ENCODE results near the gene NEK1. TPM values are rescaled to one million over a fixed set of nuclear protein-coding genes. Genes with fewer than 3 reads are reported as not detected.

The NEK1 gene
- total and polyA plus RNA-seq, 2 of the 13 experiments (the other 11 are each of a cell fraction or from before 2014, with no cell fraction given), result 2.9 to 5.4 TPM

GRCh38 chr4:169582203-169582602, 30.2 kb downstream of the NEK1 start (continued):
- TF ChIP-seq HIC2 (CRISPR knock-in tag; IDR thresholded peaks at IDR 0.05; ENCODE audit: low read depth), result no peak
- no peak for TF ChIP-seq ZNF121 (CRISPR knock-in tag; IDR thresholded peaks at IDR 0.05)

- in situ Hi-C loops (cut with HindIII; ENCODE audit: extremely low pct_ligation_motif_present, low pct_unique_long_range_greater_than_20kb) (no loop called here), intact Hi-C loops (cut with micrococcal nuclease; ENCODE audit: unreplicated experiment) (no loop called here)
- no peaks in the 10 kb centered on the region for H3K79me2 ChIP-seq (ENCODE audit: insufficient read depth, low read length)
- H3K4me3 ChIP-seq (replicated peaks in 1 of 3; ENCODE audit: insufficient read depth in 1 of 3, low read depth in 2 of 3, low read length in 3 of 3), result no peak overlapping the region
- POLR2A ChIA-PET, result no interaction called here
- H3K9me3 ChIP-seq (ENCODE audit: low read length), result no peaks in the 10 kb centered on the region
- H3K4me2 ChIP-seq (ENCODE audit: low read depth, low read length), result no peak overlapping the region
- WGBS (ENCODE audit: low lambda C conversion rate), result 43% methylated on average over 1 of the region's 1 CpG
- no peaks in the 10 kb centered on the region for H4K20me1 ChIP-seq (ENCODE audit: insufficient read depth, low read length)
- CTCF ChIA-PET (ENCODE audit: low intra/inter-chr PET ratio, low total read pairs), result no interaction called here
- BruUV-seq (replicated peaks), result no TSS peak
- no peak overlapping the region for H2AFZ ChIP-seq (ENCODE audit: low read length)
- ATAC-seq (no peak), DNase-seq (ENCODE audit: low spot score) (no peak), FAIRE-seq (no peak)
- peaks cover 0 to 4% of the 10 kb centered on the region in 2 experiments; a peak in 2 of 5 replicates for H3K36me3 ChIP-seq (replicated peaks in 1 of 2; ENCODE audit: control insufficient read depth in 1 of 2, insufficient read depth in 2 of 2, low read length in 2 of 2)
- no peaks in the 10 kb centered on the region for H3K27me3 ChIP-seq (ENCODE audit: control insufficient read depth in 1 of 2, insufficient read depth in 2 of 2, low read length in 2 of 2)
- no peak overlapping the region for H3K27ac ChIP-seq (ENCODE audit: extremely low read length, insufficient read depth, low read length)
- H3K9ac ChIP-seq (ENCODE audit: insufficient read depth, low read depth, low read length), result no peak overlapping the region
- no peaks in the 10 kb centered on the region for H3K4me1 ChIP-seq (ENCODE audit: insufficient read depth, low read length)
- TF ChIP-seq ARHGAP35 (CRISPR knock-in tag; IDR thresholded peaks at IDR 0.05; ENCODE audit: borderline replicate concordance) (no peak), KLF16 (CRISPR knock-in tag; IDR thresholded peaks at IDR 0.05) (no peak), ZNF263 (CRISPR knock-in tag; IDR thresholded peaks at IDR 0.05) (no peak), HDAC1 (CRISPR knock-in tag; IDR thresholded peaks at IDR 0.05) (no peak), ZNF362 (CRISPR knock-in tag; IDR thresholded peaks at IDR 0.05; ENCODE audit: borderline replicate concordance) (no peak), POLR2AphosphoS5 (IDR thresholded peaks at IDR 0.05; ENCODE audit: low read depth, low read length) (no peak), ZNF75D (CRISPR knock-in tag; IDR thresholded peaks at IDR 0.05; ENCODE audit: borderline replicate concordance) (no peak), MED1 (CRISPR knock-in tag; IDR thresholded peaks at IDR 0.05) (no peak), ZFP36L1 (CRISPR knock-in tag; IDR thresholded peaks at IDR 0.05) (no peak), MAFK (conservative IDR thresholded peaks at IDR 0.05 in 1 of 2, IDR thresholded peaks at IDR 0.05 in 1 of 2; ENCODE audit: low read length in 2 of 2) (no peak), ZNF101 (CRISPR knock-in tag; IDR thresholded peaks at IDR 0.05; ENCODE audit: borderline replicate concordance, low read depth) (no peak), ZBED4 (CRISPR knock-in tag; IDR thresholded peaks at IDR 0.05; ENCODE audit: borderline replicate concordance) (no peak), NBN (conservative IDR thresholded peaks at IDR 0.05) (no peak), ZBTB44 (CRISPR knock-in tag; IDR thresholded peaks at IDR 0.05) (no peak)
Observed at GRCh38 chr4:169573889-169574288, 38.5 kb downstream of the NEK1 start.

Data from HepG2 (cell line).